Ecto neural progenitor cell (in vitro differentiated cells): Measurements from ENCODE around the gene SLC6A3.
"Not testable (repeated sequence)": the region's sequence is repeated elsewhere in the genome, so short reads cannot be mapped to it uniquely, and the experiment has no call there.

ENCODE experiments used
- DNase-seq: peaks from one replicate; pipeline ENCODE4 v3.0.0-alpha.2; 2018; ENCODE audit warnings: low spot score

Gene SLC6A3

GRCh38 chr5:1440098-1440493, 5.1 kb downstream of the SLC6A3 start:
- DNase-seq, result no peak

- DNase-seq, result peak; percentile 34
These were observed 5.7 kb downstream of the SLC6A3 start for GRCh38 chr5:1439388-1440097.

GRCh38 chr5:1438871-1439270, 6.4 kb downstream of the SLC6A3 start:
- DNase-seq, result peak; percentile 34

GRCh38 chr5:1437876-1438559, 7.2 kb downstream of the SLC6A3 start:
- DNase-seq, result peak; percentile 42

- no peak for DNase-seq
These were observed 7.9 kb downstream of the SLC6A3 start for GRCh38 chr5:1437226-1437829.

GRCh38 chr5:1436681-1437080, 8.6 kb downstream of the SLC6A3 start:
- no peak for DNase-seq

GRCh38 chr5:1436036-1436435, 9.2 kb downstream of the SLC6A3 start:
- peak; percentile 29 for DNase-seq

- DNase-seq, result no peak
These were observed 9.9 kb downstream of the SLC6A3 start for GRCh38 chr5:1435369-1435768.

GRCh38 chr5:1432296-1432695, 12.9 kb downstream of the SLC6A3 start:
- peak; percentile 30 for DNase-seq

- DNase-seq, result no peak
These were observed 13.3 kb downstream of the SLC6A3 start for GRCh38 chr5:1431896-1432295.

- DNase-seq, result peak; percentile 33
These were observed 14.0 kb downstream of the SLC6A3 start for GRCh38 chr5:1431021-1431811.

- DNase-seq, result peak; percentile 35
These were observed 15.0 kb downstream of the SLC6A3 start for GRCh38 chr5:1430121-1430795.

GRCh38 chr5:1429496-1429895, 15.7 kb downstream of the SLC6A3 start:
- DNase-seq, result no peak

- no peak for DNase-seq
These were observed 16.2 kb downstream of the SLC6A3 start for GRCh38 chr5:1429066-1429465.

GRCh38 chr5:1428107-1428506, 17.1 kb downstream of the SLC6A3 start:
- no peak for DNase-seq

GRCh38 chr5:1424716-1425115, 20.5 kb downstream of the SLC6A3 start:
- DNase-seq, result no peak

- DNase-seq, result no peak
These were observed 21.2 kb downstream of the SLC6A3 start for GRCh38 chr5:1423901-1424603.

- DNase-seq, result not testable (repeated sequence)
These were observed 22.7 kb downstream of the SLC6A3 start for GRCh38 chr5:1422522-1422921.

- DNase-seq, result no peak
These were observed 23.5 kb downstream of the SLC6A3 start for GRCh38 chr5:1421521-1422341.
